ENCODE results near the gene KCTD20. TPM values are rescaled to one million over a fixed set of nuclear protein-coding genes. Genes with fewer than 3 reads are reported as not detected.

Gene KCTD20
- total and polyA plus RNA-seq, 9 of the 15 experiments (the other 6 are each of a cell fraction or from before 2014, with no cell fraction given): 28.9 to 160 (median 70.6) TPM

GRCh38 chr6:36508532-36508931 lies 65.7 kb downstream of the KCTD20 start:
- WGBS (ENCODE audit: insufficient coverage, low coverage, missing lambda C conversion rate): 92% methylated on average over 10 of the region's 10 CpGs
- Histone ChIP-seq H2AFZ (ENCODE audit: low read depth, low read length) (no peak overlapping the region), H3K4me1 (replicated peaks in 1 of 2; ENCODE audit: control insufficient read depth in 2 of 2, insufficient read depth in 2 of 2, low read length in 2 of 2) (no peaks in the 10 kb centered on the region), H3K9me1 (ENCODE audit: control insufficient read depth, insufficient read depth, low read length) (no peaks in the 10 kb centered on the region), H3K27me3 (ENCODE audit: control insufficient read depth in 2 of 2, insufficient read depth in 2 of 2, low read length in 2 of 2) (no peaks in the 10 kb centered on the region), H4K20me1 (replicated peaks; ENCODE audit: control insufficient read depth, insufficient read depth, low read length) (no peaks in the 10 kb centered on the region), H3K4me3 (no peak overlapping the region), H3K27ac (ENCODE audit: extremely low read depth, low read depth, low read length) (no peak overlapping the region), H3K36me3 (ENCODE audit: control insufficient read depth, insufficient read depth, low read length) (peaks cover 42% of the 10 kb centered on the region), H3K9ac (ENCODE audit: insufficient read depth in 1 of 2, low read depth in 2 of 2, low read length in 2 of 2) (peak overlapping the region in 1 of 2 experiments; percentile 32; a peak in 1 of 4 replicates), H3K4me2 (ENCODE audit: insufficient read depth, low read length) (no peak overlapping the region), H3K9me3 (replicated peaks; ENCODE audit: control insufficient read depth, insufficient read depth, low read depth, low read length) (no peaks in the 10 kb centered on the region), H3K79me2 (ENCODE audit: control insufficient read depth, insufficient read depth, low read length) (no peaks in the 10 kb centered on the region)
- ChIA-PET CTCF (ENCODE audit: low intra/inter-chr PET ratio) (no interaction called here), POLR2A (interaction anchor here (0.7 to 1.3 kb wide), 2 partner anchors 10 to 11 kb away, joined by 3 read pairs; no protein-coding TSS in a partner anchor)
- no peak for FAIRE-seq
- intact Hi-C loops (cut with micrococcal nuclease): no loop called here
- TF ChIP-seq ZNF253 (CRISPR knock-in tag; conservative IDR thresholded peaks at IDR 0.05): no peak
- TF ChIP-seq NONO (IDR thresholded peaks at IDR 0.05; ENCODE audit: low read depth in 2 of 2, low read length in 1 of 2): no peak
- no peak for TF ChIP-seq TEAD4 (IDR thresholded peaks at IDR 0.05; ENCODE audit: low read length)
- 0 out of 2 replicates have a peak, but pooled peaks have one; percentile 46 for TF ChIP-seq TEAD4 (CRISPR knock-in tag; IDR thresholded peaks at IDR 0.05; ENCODE audit: borderline replicate concordance)
- no peak for TF ChIP-seq MXD1 (CRISPR knock-in tag; IDR thresholded peaks at IDR 0.05; ENCODE audit: borderline replicate concordance, poor library complexity, severe bottlenecking)
- TF ChIP-seq PPARD (CRISPR knock-in tag; IDR thresholded peaks at IDR 0.05): no peak
- peak; percentile 54; the same call in 1 of the 2 replicates for TF ChIP-seq POLR2G (IDR thresholded peaks at IDR 0.05; ENCODE audit: low read depth, low read length)
- no TSS peak for BruUV-seq (replicated peaks)
- ATAC-seq: no peak
- in situ Hi-C loops (cut with MboI): no loop called here
- DNase-seq (ENCODE audit: extremely low read depth in 1 of 4, low spot score in 3 of 4): no peak
